Measurements from ENCODE around the gene RBP7.

The RBP7 gene

GRCh38 chr1:10032590-10033358 lies 35.7 kb downstream of the RBP7 start, which contains the start of gene UBE4B:
UBE4B (plus strand) TSS chr1:10032958; CDS start chr1:10033671, 713 bp downstream.
- peak; percentile 98 for DNase-seq

GRCh38 chr1:10033359-10033845 lies 36.4 kb downstream of the RBP7 start:
- peak; percentile 48 for DNase-seq

- DNase-seq = no peak
Observed at GRCh38 chr1:10042746-10043145, 45.7 kb downstream of the RBP7 start.

GRCh38 chr1:10045480-10046355 lies 48.7 kb downstream of the RBP7 start:
- no peak for DNase-seq

- no peak for DNase-seq
Observed at GRCh38 chr1:10046356-10047085, 49.5 kb downstream of the RBP7 start.

- DNase-seq = no peak
Observed at GRCh38 chr1:10048601-10049000, 51.6 kb downstream of the RBP7 start.

GRCh38 chr1:10050611-10051010 lies 53.6 kb downstream of the RBP7 start:
- no peak for DNase-seq

GRCh38 chr1:10051656-10052055 lies 54.6 kb downstream of the RBP7 start:
- DNase-seq = no peak

- no peak for DNase-seq
Observed at GRCh38 chr1:10052347-10052746, 55.3 kb downstream of the RBP7 start.

- no peak for DNase-seq
Observed at GRCh38 chr1:10054465-10054864, 57.4 kb downstream of the RBP7 start.

GRCh38 chr1:10056599-10056987 lies 59.6 kb downstream of the RBP7 start:
- DNase-seq = no peak

- DNase-seq = peak; percentile 70
Observed at GRCh38 chr1:10057343-10057742, 60.3 kb downstream of the RBP7 start.

GRCh38 chr1:10057796-10058195 lies 60.8 kb downstream of the RBP7 start:
- no peak for DNase-seq

- no peak for DNase-seq
Observed at GRCh38 chr1:10059342-10059718, 62.3 kb downstream of the RBP7 start.

GRCh38 chr1:10060311-10061100 lies 63.5 kb downstream of the RBP7 start:
- DNase-seq = no peak

- DNase-seq = no peak
Observed at GRCh38 chr1:10061276-10061675, 64.2 kb downstream of the RBP7 start.

GRCh38 chr1:10063878-10064277 lies 66.8 kb downstream of the RBP7 start:
- no peak for DNase-seq

GRCh38 chr1:10064416-10065343 lies 67.7 kb downstream of the RBP7 start:
- no peak for DNase-seq

GRCh38 chr1:10065344-10065685 lies 68.3 kb downstream of the RBP7 start:
- DNase-seq = no peak

All from EL (cell line).